Tibial nerve (tissue), 4 donors: Measurements from ENCODE around the gene CLEC7A. TPM values are rescaled to one million over a fixed set of nuclear protein-coding genes. Genes with fewer than 3 reads are reported as not detected.
A peak's percentile ranks its signal among the peaks of the same experiment; 100 is the strongest.

Experiments
- DNase-seq, 2 donors: peaks; one replicate each; pipeline ENCODE4 v3.0.0-alpha.2; 2019; ENCODE audit warnings: low spot score in 2 of 2
- H3K27ac ChIP-seq, 4 donors: fragments of 200-600 bp; sonication (generic) in 3 of 4; one replicate each; pipeline ENCODE4 v1.5.1; 2017 to 2019; ENCODE audit warnings: mild to moderate bottlenecking in 1 of 4
- H3K27me3 ChIP-seq, 2 donors: fragments of 200-600 bp; sonication (generic) in 1 of 2; one replicate each; pipeline versions ENCODE4 v1.5.1 to v1.6.0; 2017 to 2019
- H3K36me3 ChIP-seq, 3 donors: fragments of 200-600 bp; sonication (generic); one replicate each; pipeline ENCODE4 v1.5.1; 2018 to 2019
- H3K4me1 ChIP-seq, 4 donors: fragments of 200-600 bp; sonication (generic) in 3 of 4; one replicate each; pipeline ENCODE4 v1.5.1; 2017 to 2019
- H3K4me3 ChIP-seq, 4 donors: fragments of 200-600 bp; sonication (generic) in 3 of 4; one replicate each; pipeline ENCODE4 v1.5.1; 2017 to 2019; ENCODE audit warnings: mild to moderate bottlenecking in 1 of 4, moderate library complexity in 1 of 4
- H3K9me3 ChIP-seq, 4 donors: fragments of 200-600 bp; sonication (generic) in 3 of 4; one replicate each; pipeline ENCODE4 v1.5.1; 2017 to 2019
- CTCF ChIP-seq, 5 experiments: fragments of 200-600 bp in 3 of 5; fragments of 450-650 bp in 2 of 5; sonication (generic) in 3 of 5; IDR thresholded peaks; one replicate each; pipeline ENCODE4 v1.5.1; 2016 to 2019; ENCODE audit warnings: antibody characterized with exemption in 5 of 5, mild to moderate bottlenecking in 3 of 5, moderate library complexity in 2 of 5
- EP300 ChIP-seq, 2 donors: sonication (generic); formaldehyde crosslinking; IDR thresholded peaks; one replicate each; pipeline ENCODE4 v1.6.1; 2017; ENCODE audit warnings: antibody characterized with exemption in 2 of 2, mild to moderate bottlenecking in 1 of 2
- POLR2A ChIP-seq, 2 donors: fragments of 450-650 bp; IDR thresholded peaks; one replicate each; pipeline ENCODE4 v1.6.1; 2017; ENCODE audit warnings: antibody characterized with exemption in 2 of 2, mild to moderate bottlenecking in 2 of 2, moderate library complexity in 2 of 2
- WGBS, 2 donors: methylation state at CpG; one replicate each; pipeline ENCODE4 v1.1.5; 2018; 5-methylcytosine and 5-hydroxymethylcytosine counted together
- total RNA-seq, 4 donors: library from RNA; depleted of rRNA; stranded (reverse); fragments of >200 nt; gene quantifications; one replicate each; pipeline ENCODE4 v1.1.0, GENCODE V29; 2016

Gene CLEC7A
- total RNA-seq, 4 donors from 2014 or later = 4.0 to 13.5 (median 7.9) TPM

GRCh38 chr12:10073261-10073660, 56.7 kb downstream of the CLEC7A start:
- Histone ChIP-seq H3K27ac (no peak overlapping the region), H3K4me1 (peaks cover 0 to 6% (median under 1%) of the 10 kb centered on the region in 4 donors), H3K9me3 (no peaks in the 10 kb centered on the region), H3K4me3 (no peak overlapping the region), H3K27me3 (no peaks in the 10 kb centered on the region), H3K36me3 (peaks cover 0 to 6% (median 0%) of the 10 kb centered on the region in 3 donors)
- no peak for TF ChIP-seq POLR2A (IDR thresholded peaks at IDR 0.05)
- TF ChIP-seq EP300 (IDR thresholded peaks at IDR 0.05) = no peak
- TF ChIP-seq CTCF (IDR thresholded peaks at IDR 0.05) = no peak
- WGBS, 2 donors = 96 to 97% methylated on average over 5 of the region's 5 CpGs
- no peak for DNase-seq

- peaks cover 0 to 11% (median 3%) of the 10 kb centered on the region in 4 donors for H3K4me1 ChIP-seq
- TF ChIP-seq CTCF (IDR thresholded peaks at IDR 0.05) (no peak), EP300 (IDR thresholded peaks at IDR 0.05) (no peak), POLR2A (IDR thresholded peaks at IDR 0.05) (no peak)
- peaks cover 0 to 6% (median 0%) of the 10 kb centered on the region in 3 donors for H3K36me3 ChIP-seq
- no peak overlapping the region for H3K4me3 ChIP-seq
- 93 to 97% methylated on average over 2 of the region's 2 CpGs for WGBS, 2 donors
- no peaks in the 10 kb centered on the region for H3K27me3 ChIP-seq
- no peaks in the 10 kb centered on the region for H3K9me3 ChIP-seq
- DNase-seq = no peak
- no peak overlapping the region for H3K27ac ChIP-seq
These were observed 57.9 kb downstream of the CLEC7A start for GRCh38 chr12:10072131-10072530.

GRCh38 chr12:10070380-10070779, 59.6 kb downstream of the CLEC7A start:
- Histone ChIP-seq H3K36me3 (peaks cover 0 to 6% (median 0%) of the 10 kb centered on the region in 3 donors), H3K4me3 (no peak overlapping the region), H3K4me1 (peaks cover 0 to 23% (median 3%) of the 10 kb centered on the region in 4 donors), H3K27ac (no peak overlapping the region), H3K9me3 (no peaks in the 10 kb centered on the region), H3K27me3 (no peaks in the 10 kb centered on the region)
- TF ChIP-seq CTCF (IDR thresholded peaks at IDR 0.05) = no peak
- TF ChIP-seq POLR2A (IDR thresholded peaks at IDR 0.05) = no peak
- TF ChIP-seq EP300 (IDR thresholded peaks at IDR 0.05) = no peak
- no peak for DNase-seq
- 95 to 97% methylated on average over 4 of the region's 4 CpGs for WGBS, 2 donors

- 22 to 24% methylated on average over 3 of the region's 3 CpGs for WGBS, 2 donors
- no peaks in the 10 kb centered on the region for H3K27me3 ChIP-seq
- peaks cover 0 to 23% (median 3%) of the 10 kb centered on the region in 4 donors for H3K4me1 ChIP-seq
- TF ChIP-seq CTCF (IDR thresholded peaks at IDR 0.05) (no peak), EP300 (IDR thresholded peaks at IDR 0.05) (no peak), POLR2A (IDR thresholded peaks at IDR 0.05) (no peak)
- peak overlapping the region in 1 of 4 donors; percentile 76 for H3K27ac ChIP-seq
- H3K36me3 ChIP-seq = peaks cover 0 to 6% (median 0%) of the 10 kb centered on the region in 3 donors
- H3K9me3 ChIP-seq = no peaks in the 10 kb centered on the region
- no peak for DNase-seq
- no peak overlapping the region for H3K4me3 ChIP-seq
These were observed 60.0 kb downstream of the CLEC7A start for GRCh38 chr12:10069976-10070375.

- TF ChIP-seq POLR2A (IDR thresholded peaks at IDR 0.05) (no peak), CTCF (IDR thresholded peaks at IDR 0.05) (no peak), EP300 (IDR thresholded peaks at IDR 0.05) (no peak)
- H3K4me3 ChIP-seq = no peak overlapping the region
- WGBS, 2 donors = 41 to 49% methylated on average over 4 of the region's 4 CpGs
- peak overlapping the region in 3 of 4 donors; percentile 25 to 76 (median 73) for H3K27ac ChIP-seq
- H3K4me1 ChIP-seq = peaks cover 0 to 23% (median 3%) of the 10 kb centered on the region in 4 donors
- DNase-seq = no peak
- H3K36me3 ChIP-seq = peaks cover 0 to 6% (median 0%) of the 10 kb centered on the region in 3 donors
- no peaks in the 10 kb centered on the region for H3K27me3 ChIP-seq
- no peaks in the 10 kb centered on the region for H3K9me3 ChIP-seq
These were observed 60.9 kb downstream of the CLEC7A start for GRCh38 chr12:10069099-10069498.
